ENCODE data around the gene CATSPERD. TPM values are rescaled to one million over a fixed set of nuclear protein-coding genes. Genes with fewer than 3 reads are reported as not detected.
A peak's percentile ranks its signal among the peaks of the same experiment; 100 is the strongest.

The CATSPERD gene
- total and polyA plus RNA-seq, 4 donors, result not detected

GRCh38 chr19:5809469-5809868 lies 89.0 kb downstream of the CATSPERD start:
- Histone ChIP-seq H3K4me3 (ENCODE audit: low read depth in 1 of 3, low read length in 3 of 3) (no peak overlapping the region), H3K27ac (ENCODE audit: low read depth in 1 of 2, low read length in 2 of 2) (peak overlapping the region in 1 of 2 donors; percentile 48), H3K36me3 (ENCODE audit: control insufficient read depth in 4 of 4, insufficient read depth in 3 of 4, low read depth in 1 of 4, low read length in 3 of 4) (peaks cover 0 to 1% (median 0%) of the 10 kb centered on the region in 4 donors), H3K27me3 (ENCODE audit: control insufficient read depth in 4 of 4, insufficient read depth in 4 of 4, low read length in 3 of 4) (no peaks in the 10 kb centered on the region), H3K4me1 (ENCODE audit: control insufficient read depth in 4 of 4, insufficient read depth in 4 of 4, low read length in 3 of 4) (peaks cover 4 to 11% (median 8%) of the 10 kb centered on the region in 4 donors), H3K9ac (ENCODE audit: low read depth in 1 of 2, low read length in 2 of 2) (no peak overlapping the region), H3K9me3 (ENCODE audit: control insufficient read depth in 4 of 4, low read length in 3 of 4) (no peaks in the 10 kb centered on the region)
- no peak for DNase-seq (ENCODE audit: low spot score)
- TF ChIP-seq TAF1 (conservative IDR thresholded peaks at IDR 0.05), result no peak
- no peak for TF ChIP-seq YY1 (IDR thresholded peaks at IDR 0.05)
- TF ChIP-seq, protein P1, sequence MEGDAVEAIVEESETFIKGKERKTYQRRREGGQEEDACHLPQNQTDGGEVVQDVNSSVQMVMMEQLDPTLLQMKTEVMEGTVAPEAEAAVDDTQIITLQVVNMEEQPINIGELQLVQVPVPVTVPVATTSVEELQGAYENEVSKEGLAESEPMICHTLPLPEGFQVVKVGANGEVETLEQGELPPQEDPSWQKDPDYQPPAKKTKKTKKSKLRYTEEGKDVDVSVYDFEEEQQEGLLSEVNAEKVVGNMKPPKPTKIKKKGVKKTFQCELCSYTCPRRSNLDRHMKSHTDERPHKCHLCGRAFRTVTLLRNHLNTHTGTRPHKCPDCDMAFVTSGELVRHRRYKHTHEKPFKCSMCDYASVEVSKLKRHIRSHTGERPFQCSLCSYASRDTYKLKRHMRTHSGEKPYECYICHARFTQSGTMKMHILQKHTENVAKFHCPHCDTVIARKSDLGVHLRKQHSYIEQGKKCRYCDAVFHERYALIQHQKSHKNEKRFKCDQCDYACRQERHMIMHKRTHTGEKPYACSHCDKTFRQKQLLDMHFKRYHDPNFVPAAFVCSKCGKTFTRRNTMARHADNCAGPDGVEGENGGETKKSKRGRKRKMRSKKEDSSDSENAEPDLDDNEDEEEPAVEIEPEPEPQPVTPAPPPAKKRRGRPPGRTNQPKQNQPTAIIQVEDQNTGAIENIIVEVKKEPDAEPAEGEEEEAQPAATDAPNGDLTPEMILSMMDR (IDR thresholded peaks at IDR 0.05; ENCODE audit: low read depth, low read length, missing input control), result no peak
- TF ChIP-seq ATF3 (IDR thresholded peaks at IDR 0.05), result no peak
- no peak for TF ChIP-seq SP1 (IDR thresholded peaks at IDR 0.05)
- TF ChIP-seq RXRA (IDR thresholded peaks at IDR 0.05), result no peak
- no peak for TF ChIP-seq JUND (IDR thresholded peaks at IDR 0.05)
- TF ChIP-seq GABPA (IDR thresholded peaks at IDR 0.05 in 1 of 2, conservative IDR thresholded peaks at IDR 0.05 in 1 of 2), result no peak
- no peak for TF ChIP-seq NR2F2 (IDR thresholded peaks at IDR 0.05)
- TF ChIP-seq HNF4A (conservative IDR thresholded peaks at IDR 0.05), result no peak
- no peak for TF ChIP-seq FOXA1 (IDR thresholded peaks at IDR 0.05)
- no peak for TF ChIP-seq RAD21 (IDR thresholded peaks at IDR 0.05)
- TF ChIP-seq MAX (IDR thresholded peaks at IDR 0.05), result no peak
- TF ChIP-seq, protein P2, sequence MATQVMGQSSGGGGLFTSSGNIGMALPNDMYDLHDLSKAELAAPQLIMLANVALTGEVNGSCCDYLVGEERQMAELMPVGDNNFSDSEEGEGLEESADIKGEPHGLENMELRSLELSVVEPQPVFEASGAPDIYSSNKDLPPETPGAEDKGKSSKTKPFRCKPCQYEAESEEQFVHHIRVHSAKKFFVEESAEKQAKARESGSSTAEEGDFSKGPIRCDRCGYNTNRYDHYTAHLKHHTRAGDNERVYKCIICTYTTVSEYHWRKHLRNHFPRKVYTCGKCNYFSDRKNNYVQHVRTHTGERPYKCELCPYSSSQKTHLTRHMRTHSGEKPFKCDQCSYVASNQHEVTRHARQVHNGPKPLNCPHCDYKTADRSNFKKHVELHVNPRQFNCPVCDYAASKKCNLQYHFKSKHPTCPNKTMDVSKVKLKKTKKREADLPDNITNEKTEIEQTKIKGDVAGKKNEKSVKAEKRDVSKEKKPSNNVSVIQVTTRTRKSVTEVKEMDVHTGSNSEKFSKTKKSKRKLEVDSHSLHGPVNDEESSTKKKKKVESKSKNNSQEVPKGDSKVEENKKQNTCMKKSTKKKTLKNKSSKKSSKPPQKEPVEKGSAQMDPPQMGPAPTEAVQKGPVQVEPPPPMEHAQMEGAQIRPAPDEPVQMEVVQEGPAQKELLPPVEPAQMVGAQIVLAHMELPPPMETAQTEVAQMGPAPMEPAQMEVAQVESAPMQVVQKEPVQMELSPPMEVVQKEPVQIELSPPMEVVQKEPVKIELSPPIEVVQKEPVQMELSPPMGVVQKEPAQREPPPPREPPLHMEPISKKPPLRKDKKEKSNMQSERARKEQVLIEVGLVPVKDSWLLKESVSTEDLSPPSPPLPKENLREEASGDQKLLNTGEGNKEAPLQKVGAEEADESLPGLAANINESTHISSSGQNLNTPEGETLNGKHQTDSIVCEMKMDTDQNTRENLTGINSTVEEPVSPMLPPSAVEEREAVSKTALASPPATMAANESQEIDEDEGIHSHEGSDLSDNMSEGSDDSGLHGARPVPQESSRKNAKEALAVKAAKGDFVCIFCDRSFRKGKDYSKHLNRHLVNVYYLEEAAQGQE (IDR thresholded peaks at IDR 0.05), result no peak
- no peak for TF ChIP-seq FOXA2 (IDR thresholded peaks at IDR 0.05)
- no peak for TF ChIP-seq ZBTB33 (IDR thresholded peaks at IDR 0.05)
- WGBS, result 77% methylated on average over 10 of the region's 10 CpGs

DNA sequence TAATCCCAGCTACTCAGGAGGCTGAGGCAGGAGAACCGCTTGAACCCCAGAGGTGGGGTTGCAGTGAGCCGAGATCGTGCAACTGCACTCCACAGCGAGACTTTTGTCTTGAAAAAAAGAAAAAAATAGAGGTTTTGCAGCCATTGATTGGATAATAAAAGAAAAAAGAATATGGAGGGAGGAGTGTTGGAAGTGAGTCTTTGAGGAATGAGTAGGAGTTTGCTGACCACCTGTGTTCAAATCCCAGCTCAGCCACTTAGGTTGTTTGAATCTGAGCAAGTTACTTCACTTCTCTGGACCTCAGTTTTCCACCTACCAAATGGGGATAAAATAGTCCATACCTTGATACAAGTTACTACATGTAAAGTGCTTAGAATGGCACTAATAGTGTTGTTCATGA lies 90.7 kb downstream of the CATSPERD start:
- TF ChIP-seq, protein P1 (IDR thresholded peaks at IDR 0.05; ENCODE audit: low read depth, low read length, missing input control), result no peak
- TF ChIP-seq, protein P2 (IDR thresholded peaks at IDR 0.05), result no peak
- TF ChIP-seq MAX (IDR thresholded peaks at IDR 0.05) (no peak), FOXA1 (IDR thresholded peaks at IDR 0.05) (no peak), FOXA2 (IDR thresholded peaks at IDR 0.05) (no peak), EGR1 (IDR thresholded peaks at IDR 0.05; ENCODE audit: low read depth in 2 of 2) (no peak), RAD21 (IDR thresholded peaks at IDR 0.05) (no peak), TAF1 (conservative IDR thresholded peaks at IDR 0.05) (no peak)
- DNase-seq (ENCODE audit: low spot score), result no peak
- H3K9ac ChIP-seq (ENCODE audit: low read depth in 1 of 2, low read length in 2 of 2), result no peak overlapping the region
- H3K27ac ChIP-seq (ENCODE audit: low read depth in 1 of 2, low read length in 2 of 2), result no peak overlapping the region
- H3K4me3 ChIP-seq (ENCODE audit: low read depth in 1 of 3, low read length in 3 of 3), result no peak overlapping the region
- H3K4me1 ChIP-seq (ENCODE audit: control insufficient read depth in 4 of 4, insufficient read depth in 4 of 4, low read length in 3 of 4), result peaks cover 0 to 5% (median 4%) of the 10 kb centered on the region in 4 donors
- H3K9me3 ChIP-seq (ENCODE audit: control insufficient read depth in 4 of 4, low read length in 3 of 4), result no peaks in the 10 kb centered on the region
- peaks cover 0 to 1% (median 0%) of the 10 kb centered on the region in 4 donors for H3K36me3 ChIP-seq (ENCODE audit: control insufficient read depth in 4 of 4, insufficient read depth in 3 of 4, low read depth in 1 of 4, low read length in 3 of 4)
- no peaks in the 10 kb centered on the region for H3K27me3 ChIP-seq (ENCODE audit: control insufficient read depth in 4 of 4, insufficient read depth in 4 of 4, low read length in 3 of 4)
- WGBS, result 97% methylated on average over 4 of the region's 4 CpGs

All from liver (tissue), 9 donors.